WTC11 (cell line): ENCODE results near the gene HOATZ.

Experiments used
- ATF2 ChIP-seq: sonication (generic); formaldehyde crosslinking; IDR thresholded peaks from 2 replicates; pipeline ENCODE4 v1.8.1; 2022; ENCODE audit warnings: low read depth, missing genetic modification reagents, borderline replicate concordance
- NFE2L1 ChIP-seq: sonication (generic); formaldehyde crosslinking; IDR thresholded peaks from 2 replicates; pipeline ENCODE4 v1.8.1; 2023; ENCODE audit warnings: missing genetic modification reagents
- STAT6 ChIP-seq: sonication (generic); formaldehyde crosslinking; conservative IDR thresholded peaks from 2 replicates; pipeline ENCODE4 v1.8.1; 2023; ENCODE audit warnings: mild to moderate bottlenecking, low read depth, missing genetic modification reagents, moderate library complexity
- ZNF121 ChIP-seq: sonication (generic); formaldehyde crosslinking; IDR thresholded peaks from 2 replicates; pipeline ENCODE4 v1.8.0; 2023; ENCODE audit warnings: missing genetic modification reagents
- ZNF416 ChIP-seq: fragments of 250-450 bp; sonication (Bioruptor Pico); IDR thresholded peaks from 2 replicates; pipeline ENCODE4 v1.9.0; 2021; ENCODE audit warnings: mild to moderate bottlenecking, inconsistent platforms
- TF ChIP-seq, protein P1 (sequence below): fragments of 200-600 bp; IDR thresholded peaks from 2 replicates; pipeline ENCODE4 v1.8.0; 2022; ENCODE audit warnings: antibody characterized with exemption

- TF ChIP-seq, protein P1, sequence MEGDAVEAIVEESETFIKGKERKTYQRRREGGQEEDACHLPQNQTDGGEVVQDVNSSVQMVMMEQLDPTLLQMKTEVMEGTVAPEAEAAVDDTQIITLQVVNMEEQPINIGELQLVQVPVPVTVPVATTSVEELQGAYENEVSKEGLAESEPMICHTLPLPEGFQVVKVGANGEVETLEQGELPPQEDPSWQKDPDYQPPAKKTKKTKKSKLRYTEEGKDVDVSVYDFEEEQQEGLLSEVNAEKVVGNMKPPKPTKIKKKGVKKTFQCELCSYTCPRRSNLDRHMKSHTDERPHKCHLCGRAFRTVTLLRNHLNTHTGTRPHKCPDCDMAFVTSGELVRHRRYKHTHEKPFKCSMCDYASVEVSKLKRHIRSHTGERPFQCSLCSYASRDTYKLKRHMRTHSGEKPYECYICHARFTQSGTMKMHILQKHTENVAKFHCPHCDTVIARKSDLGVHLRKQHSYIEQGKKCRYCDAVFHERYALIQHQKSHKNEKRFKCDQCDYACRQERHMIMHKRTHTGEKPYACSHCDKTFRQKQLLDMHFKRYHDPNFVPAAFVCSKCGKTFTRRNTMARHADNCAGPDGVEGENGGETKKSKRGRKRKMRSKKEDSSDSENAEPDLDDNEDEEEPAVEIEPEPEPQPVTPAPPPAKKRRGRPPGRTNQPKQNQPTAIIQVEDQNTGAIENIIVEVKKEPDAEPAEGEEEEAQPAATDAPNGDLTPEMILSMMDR, result no peak
- TF ChIP-seq ZNF416 (CRISPR knock-in tag) (no peak), ATF2 (CRISPR knock-in tag) (no peak), NFE2L1 (CRISPR knock-in tag) (no peak), STAT6 (no peak), ZNF121 (CRISPR knock-in tag) (no peak)
Observed at GRCh38 chr11:111476366-111476765, 38.2 kb upstream of the HOATZ start.
